K562 (cell line): ENCODE data around the gene NSMCE1.

ENCODE experiments used
- BHLHE40 ChIP-seq: IDR thresholded peaks from 2 replicates; pipeline ENCODE4 v1.6.1; 2011; ENCODE audit warnings: low read length, improper control_type of control experiment
- CBFB ChIP-seq: sonication (generic); formaldehyde crosslinking; IDR thresholded peaks from 2 replicates; pipeline ENCODE4 v1.4.0; 2020; ENCODE audit warnings: mild to moderate bottlenecking, missing genetic modification reagents
- EP300 ChIP-seq: IDR thresholded peaks from 2 replicates; pipeline ENCODE4 v1.6.1; 2012; ENCODE audit warnings: low read length, improper control_type of control experiment
- NKRF ChIP-seq: fragments of 450-650 bp; IDR thresholded peaks from 2 replicates; pipeline ENCODE4 v1.6.1; 2016; ENCODE audit warnings: borderline replicate concordance
- PHF8 ChIP-seq: fragments of 200-600 bp; sonication (generic); IDR thresholded peaks from 2 replicates; pipeline ENCODE4 v1.6.1; 2012; ENCODE audit warnings: mixed run types, mild to moderate bottlenecking, inconsistent platforms, low read length, moderate library complexity, borderline replicate concordance
- SIN3A ChIP-seq, 2 experiments: fragments of 150-350 bp in 1 of 2; IDR thresholded peaks; 2 replicates each; pipeline ENCODE4 v1.6.1; 2011 to 2016; ENCODE audit warnings: borderline replicate concordance in 2 of 2, low read depth in 2 of 2, low read length in 2 of 2, mild to moderate bottlenecking in 2 of 2, moderate library complexity in 2 of 2; ENCODE audit not compliant: control insufficient read depth in 1 of 2
- ZNF282 ChIP-seq: sonication (generic); formaldehyde crosslinking; IDR thresholded peaks from 2 replicates; pipeline ENCODE4 v1.8.1; 2023; ENCODE audit warnings: missing genetic modification reagents
- ZNF699 ChIP-seq: fragments of 250-450 bp; sonication (Bioruptor Pico); IDR thresholded peaks from 2 replicates; pipeline ENCODE4 v1.8.0; 2021; ENCODE audit warnings: mild to moderate bottlenecking, moderate library complexity; ENCODE audit not compliant: insufficient replicate concordance
- TF ChIP-seq, protein P1 (sequence below): sonication (generic); formaldehyde crosslinking; IDR thresholded peaks from 2 replicates; pipeline ENCODE4 v1.9.0; 2022; ENCODE audit warnings: mild to moderate bottlenecking, missing genetic modification reagents
- TF ChIP-seq, protein P2 (sequence below), 3 experiments: IDR thresholded peaks in 2 of 3; conservative IDR thresholded peaks in 1 of 3; 2 replicates each; pipeline ENCODE4 v1.5.1; 2011 to 2012; ENCODE audit warnings: low read length in 3 of 3, mild to moderate bottlenecking in 3 of 3, control low read depth in 2 of 3, improper control_type of control experiment in 1 of 3, inconsistent platforms in 1 of 3, low read depth in 1 of 3, mixed read lengths in 1 of 3, moderate library complexity in 1 of 3; ENCODE audit not compliant: insufficient read depth in 2 of 3
- TF ChIP-seq, protein P3 (sequence below): sonication (generic); formaldehyde crosslinking; IDR thresholded peaks from 2 replicates; pipeline ENCODE4 v1.8.0; 2023; ENCODE audit warnings: missing genetic modification reagents, mild to moderate bottlenecking, borderline replicate concordance

DNA sequence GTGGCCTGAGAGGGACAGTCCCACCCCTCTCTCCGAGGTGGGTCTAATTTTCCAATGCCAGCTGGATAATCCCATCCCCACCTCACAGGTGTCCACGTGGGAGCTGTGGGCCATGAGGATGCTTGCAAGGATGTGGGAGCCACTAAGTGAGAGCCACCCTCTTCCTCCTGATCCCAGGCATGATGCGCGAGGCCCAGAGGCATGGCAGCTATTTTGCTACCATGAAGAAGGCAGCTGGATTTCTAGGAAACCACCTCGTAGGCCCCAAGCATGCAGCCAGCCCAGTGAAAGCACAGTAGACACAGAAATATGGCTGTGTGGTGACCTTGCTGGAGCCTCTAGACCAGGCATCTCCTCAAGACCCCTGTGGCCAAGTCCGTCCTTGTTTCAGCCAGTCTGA is 44.9 kb downstream of the NSMCE1 start:
- TF ChIP-seq SIN3A (IDR thresholded peaks at IDR 0.05; ENCODE audit: borderline replicate concordance in 2 of 2, control insufficient read depth in 1 of 2, low read depth in 2 of 2, low read length in 2 of 2) (no peak), CBFB (CRISPR knock-in tag) (no peak), BHLHE40 (no peak), ZNF699 (CRISPR knock-in tag) (no peak), EP300 (no peak), ZNF282 (CRISPR knock-in tag) (no peak), NKRF (no peak), PHF8 (no peak)
- TF ChIP-seq, protein P1, sequence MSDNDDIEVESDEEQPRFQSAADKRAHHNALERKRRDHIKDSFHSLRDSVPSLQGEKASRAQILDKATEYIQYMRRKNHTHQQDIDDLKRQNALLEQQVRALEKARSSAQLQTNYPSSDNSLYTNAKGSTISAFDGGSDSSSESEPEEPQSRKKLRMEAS (CRISPR knock-in tag), result no peak
- TF ChIP-seq, protein P2, sequence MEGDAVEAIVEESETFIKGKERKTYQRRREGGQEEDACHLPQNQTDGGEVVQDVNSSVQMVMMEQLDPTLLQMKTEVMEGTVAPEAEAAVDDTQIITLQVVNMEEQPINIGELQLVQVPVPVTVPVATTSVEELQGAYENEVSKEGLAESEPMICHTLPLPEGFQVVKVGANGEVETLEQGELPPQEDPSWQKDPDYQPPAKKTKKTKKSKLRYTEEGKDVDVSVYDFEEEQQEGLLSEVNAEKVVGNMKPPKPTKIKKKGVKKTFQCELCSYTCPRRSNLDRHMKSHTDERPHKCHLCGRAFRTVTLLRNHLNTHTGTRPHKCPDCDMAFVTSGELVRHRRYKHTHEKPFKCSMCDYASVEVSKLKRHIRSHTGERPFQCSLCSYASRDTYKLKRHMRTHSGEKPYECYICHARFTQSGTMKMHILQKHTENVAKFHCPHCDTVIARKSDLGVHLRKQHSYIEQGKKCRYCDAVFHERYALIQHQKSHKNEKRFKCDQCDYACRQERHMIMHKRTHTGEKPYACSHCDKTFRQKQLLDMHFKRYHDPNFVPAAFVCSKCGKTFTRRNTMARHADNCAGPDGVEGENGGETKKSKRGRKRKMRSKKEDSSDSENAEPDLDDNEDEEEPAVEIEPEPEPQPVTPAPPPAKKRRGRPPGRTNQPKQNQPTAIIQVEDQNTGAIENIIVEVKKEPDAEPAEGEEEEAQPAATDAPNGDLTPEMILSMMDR (IDR thresholded peaks at IDR 0.05 in 2 of 3, conservative IDR thresholded peaks at IDR 0.05 in 1 of 3; ENCODE audit: insufficient read depth in 2 of 3, low read depth in 1 of 3, low read length in 3 of 3), result no peak
- TF ChIP-seq, protein P3, sequence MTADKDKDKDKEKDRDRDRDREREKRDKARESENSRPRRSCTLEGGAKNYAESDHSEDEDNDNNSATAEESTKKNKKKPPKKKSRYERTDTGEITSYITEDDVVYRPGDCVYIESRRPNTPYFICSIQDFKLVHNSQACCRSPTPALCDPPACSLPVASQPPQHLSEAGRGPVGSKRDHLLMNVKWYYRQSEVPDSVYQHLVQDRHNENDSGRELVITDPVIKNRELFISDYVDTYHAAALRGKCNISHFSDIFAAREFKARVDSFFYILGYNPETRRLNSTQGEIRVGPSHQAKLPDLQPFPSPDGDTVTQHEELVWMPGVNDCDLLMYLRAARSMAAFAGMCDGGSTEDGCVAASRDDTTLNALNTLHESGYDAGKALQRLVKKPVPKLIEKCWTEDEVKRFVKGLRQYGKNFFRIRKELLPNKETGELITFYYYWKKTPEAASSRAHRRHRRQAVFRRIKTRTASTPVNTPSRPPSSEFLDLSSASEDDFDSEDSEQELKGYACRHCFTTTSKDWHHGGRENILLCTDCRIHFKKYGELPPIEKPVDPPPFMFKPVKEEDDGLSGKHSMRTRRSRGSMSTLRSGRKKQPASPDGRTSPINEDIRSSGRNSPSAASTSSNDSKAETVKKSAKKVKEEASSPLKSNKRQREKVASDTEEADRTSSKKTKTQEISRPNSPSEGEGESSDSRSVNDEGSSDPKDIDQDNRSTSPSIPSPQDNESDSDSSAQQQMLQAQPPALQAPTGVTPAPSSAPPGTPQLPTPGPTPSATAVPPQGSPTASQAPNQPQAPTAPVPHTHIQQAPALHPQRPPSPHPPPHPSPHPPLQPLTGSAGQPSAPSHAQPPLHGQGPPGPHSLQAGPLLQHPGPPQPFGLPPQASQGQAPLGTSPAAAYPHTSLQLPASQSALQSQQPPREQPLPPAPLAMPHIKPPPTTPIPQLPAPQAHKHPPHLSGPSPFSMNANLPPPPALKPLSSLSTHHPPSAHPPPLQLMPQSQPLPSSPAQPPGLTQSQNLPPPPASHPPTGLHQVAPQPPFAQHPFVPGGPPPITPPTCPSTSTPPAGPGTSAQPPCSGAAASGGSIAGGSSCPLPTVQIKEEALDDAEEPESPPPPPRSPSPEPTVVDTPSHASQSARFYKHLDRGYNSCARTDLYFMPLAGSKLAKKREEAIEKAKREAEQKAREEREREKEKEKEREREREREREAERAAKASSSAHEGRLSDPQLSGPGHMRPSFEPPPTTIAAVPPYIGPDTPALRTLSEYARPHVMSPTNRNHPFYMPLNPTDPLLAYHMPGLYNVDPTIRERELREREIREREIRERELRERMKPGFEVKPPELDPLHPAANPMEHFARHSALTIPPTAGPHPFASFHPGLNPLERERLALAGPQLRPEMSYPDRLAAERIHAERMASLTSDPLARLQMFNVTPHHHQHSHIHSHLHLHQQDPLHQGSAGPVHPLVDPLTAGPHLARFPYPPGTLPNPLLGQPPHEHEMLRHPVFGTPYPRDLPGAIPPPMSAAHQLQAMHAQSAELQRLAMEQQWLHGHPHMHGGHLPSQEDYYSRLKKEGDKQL (CRISPR knock-in tag), result no peak
